Large intestine (tissue), 3 donors: ENCODE data around the gene ZMPSTE24. TPM values are rescaled to one million over a fixed set of nuclear protein-coding genes. Genes with fewer than 3 reads are reported as not detected.
A peak's percentile ranks its signal among the peaks of the same experiment; 100 is the strongest.
"Not testable (repeated sequence)": the region's sequence is repeated elsewhere in the genome, so short reads cannot be mapped to it uniquely, and the experiment has no call there.

Source experiments
- DNase-seq, 2 donors: peaks; one replicate each; pipeline versions ENCODE4 v3.0.0 to v3.0.0-alpha.2; 2013
- H3K27ac ChIP-seq: one replicate; pipeline ENCODE4 v1.5.1; 2013; ENCODE audit warnings: low read length
- H3K27me3 ChIP-seq: 2 replicates; pipeline ENCODE4 v1.6.1; 2013; ENCODE audit warnings: low read length; ENCODE audit not compliant: control insufficient read depth, insufficient read depth
- H3K36me3 ChIP-seq: 2 replicates; pipeline ENCODE4 v1.6.1; 2013; ENCODE audit warnings: low read length; ENCODE audit not compliant: control insufficient read depth, insufficient read depth
- H3K4me1 ChIP-seq: one replicate; pipeline ENCODE4 v1.6.1; 2013; ENCODE audit warnings: low read length; ENCODE audit not compliant: control insufficient read depth, insufficient read depth
- H3K4me3 ChIP-seq: one replicate; pipeline ENCODE4 v1.5.1; 2013; ENCODE audit warnings: low read length
- H3K9me3 ChIP-seq: one replicate; pipeline ENCODE4 v1.6.1; 2013; ENCODE audit warnings: mild to moderate bottlenecking, low read depth, low read length, moderate library complexity; ENCODE audit not compliant: control insufficient read depth
- WGBS: methylation state at CpG from one replicate; pipeline ENCODE4 v1.1.5; 2013; ENCODE audit warnings: low lambda C conversion rate; ENCODE audit not compliant: insufficient coverage; 5-methylcytosine and 5-hydroxymethylcytosine counted together
- polyA plus RNA-seq: library from polyadenylated mRNA; unstranded; fragments of 120-200 nt; gene quantifications from one replicate; pipeline ENCODE4 v1.2.1, GENCODE V29; 2013

ZMPSTE24 gene
- polyA plus RNA-seq, 1 donor = 45.9 TPM

DNA sequence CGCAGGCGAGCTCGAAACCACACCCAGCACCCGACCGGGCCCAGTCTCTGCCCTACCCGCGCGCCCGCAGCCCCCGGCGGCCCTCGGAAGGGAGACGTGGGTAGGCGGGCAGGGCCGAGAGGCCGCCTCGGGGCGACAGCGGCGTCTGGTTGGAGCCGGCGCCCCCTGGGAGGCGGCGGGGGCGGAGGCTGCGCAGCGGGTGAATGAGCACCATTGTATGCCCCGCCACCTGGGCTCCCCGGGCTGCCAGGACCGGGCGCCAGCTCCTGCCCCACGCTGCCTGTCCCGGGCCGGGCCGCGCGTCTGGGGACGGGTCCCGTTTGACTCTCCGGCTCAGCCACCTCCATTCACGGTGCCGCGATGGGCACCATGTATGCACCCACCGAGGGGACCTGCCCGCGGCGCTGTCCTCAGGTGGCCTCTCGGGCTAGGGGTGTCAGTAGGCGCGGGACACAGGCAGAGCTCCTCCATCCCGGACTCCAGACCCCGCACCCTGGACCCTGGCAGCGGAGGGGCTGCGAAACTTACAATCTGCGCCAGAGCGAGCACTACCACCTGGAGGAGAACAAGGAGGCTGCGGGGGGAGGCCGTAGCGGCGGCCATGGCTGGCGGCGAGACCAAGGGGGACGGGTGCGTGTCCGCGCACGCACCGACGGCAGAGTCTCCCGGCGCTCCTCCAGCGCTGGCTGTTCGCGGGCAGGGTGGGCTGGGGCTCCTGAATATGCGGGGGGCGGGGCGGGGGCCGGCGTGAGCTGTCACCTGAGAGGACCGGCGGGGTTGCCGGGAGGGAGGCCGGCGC, 58.8 kb downstream of the ZMPSTE24 start, which contains the start of gene COL9A2:
TSS of gene COL9A2 (minus strand) at position 692 of the 799 bp plus-strand sequence. CDS start at position 603, 89 bp downstream.
- no CpG with 5 or more reads among the region's 84 CpGs for WGBS
- Histone ChIP-seq H3K4me1 (peaks cover 43% of the 10 kb centered on the region), H3K27ac (no peak within 1 kb of the TSS), H3K9me3 (peaks cover 9% of the 10 kb centered on the region), H3K36me3 (no peaks in the 10 kb centered on the region), H3K27me3 (peaks cover 50% of the 10 kb centered on the region), H3K4me3 (peak within 1 kb of the TSS; percentile 31)
- DNase-seq = peak in 1 of 2 donors; percentile 66

DNA sequence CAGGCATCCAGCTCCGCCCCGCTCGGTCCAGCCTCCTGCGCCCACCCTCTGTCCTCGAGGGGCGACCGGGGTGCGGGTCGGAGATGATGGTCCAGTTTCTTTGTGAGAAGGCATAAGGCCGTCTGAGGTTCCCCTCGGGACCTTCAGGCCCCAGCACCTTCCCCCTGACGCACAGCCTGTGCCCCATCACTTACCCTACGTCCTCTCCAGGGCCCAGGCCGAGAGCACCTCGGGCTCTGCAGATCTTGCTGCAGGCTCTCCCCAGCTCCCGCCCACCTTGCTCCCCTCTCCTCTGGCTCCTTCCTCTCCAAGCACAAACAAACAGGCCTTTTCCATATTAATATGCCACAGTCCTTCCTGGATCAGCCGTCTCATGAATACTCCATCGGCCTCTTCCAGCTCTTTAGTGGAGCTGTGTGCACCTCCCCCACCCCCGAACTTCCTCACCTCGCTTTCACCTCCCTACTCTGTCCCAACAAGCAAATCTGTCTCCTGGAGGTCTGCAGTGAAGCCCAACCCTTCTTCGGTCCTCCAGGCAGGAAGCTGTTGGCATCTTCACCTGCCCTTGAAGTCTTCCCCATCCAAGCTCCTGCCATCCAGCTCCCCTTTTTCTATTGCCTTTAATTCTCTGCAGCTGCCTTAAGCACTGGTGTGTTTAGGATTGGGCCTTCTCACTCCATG, 59.5 kb downstream of the ZMPSTE24 start:
- H3K4me1 ChIP-seq = peaks cover 36% of the 10 kb centered on the region
- DNase-seq = no peak
- H3K9me3 ChIP-seq = peaks cover 9% of the 10 kb centered on the region
- no CpG with 5 or more reads among the region's 21 CpGs for WGBS
- no peak overlapping the region for H3K27ac ChIP-seq
- H3K27me3 ChIP-seq = peaks cover 50% of the 10 kb centered on the region
- H3K4me3 ChIP-seq = no peak overlapping the region
- H3K36me3 ChIP-seq = no peaks in the 10 kb centered on the region

GRCh38 chr1:40318476-40318875, 60.4 kb downstream of the ZMPSTE24 start:
- H3K27me3 ChIP-seq = peaks cover 50% of the 10 kb centered on the region
- H3K4me3 ChIP-seq = no peak overlapping the region
- H3K9me3 ChIP-seq = peaks cover 9% of the 10 kb centered on the region
- H3K4me1 ChIP-seq = peaks cover 28% of the 10 kb centered on the region
- DNase-seq = no peak
- no peaks in the 10 kb centered on the region for H3K36me3 ChIP-seq
- H3K27ac ChIP-seq = no peak overlapping the region
- WGBS = no CpG with 5 or more reads among the region's 4 CpGs

DNA sequence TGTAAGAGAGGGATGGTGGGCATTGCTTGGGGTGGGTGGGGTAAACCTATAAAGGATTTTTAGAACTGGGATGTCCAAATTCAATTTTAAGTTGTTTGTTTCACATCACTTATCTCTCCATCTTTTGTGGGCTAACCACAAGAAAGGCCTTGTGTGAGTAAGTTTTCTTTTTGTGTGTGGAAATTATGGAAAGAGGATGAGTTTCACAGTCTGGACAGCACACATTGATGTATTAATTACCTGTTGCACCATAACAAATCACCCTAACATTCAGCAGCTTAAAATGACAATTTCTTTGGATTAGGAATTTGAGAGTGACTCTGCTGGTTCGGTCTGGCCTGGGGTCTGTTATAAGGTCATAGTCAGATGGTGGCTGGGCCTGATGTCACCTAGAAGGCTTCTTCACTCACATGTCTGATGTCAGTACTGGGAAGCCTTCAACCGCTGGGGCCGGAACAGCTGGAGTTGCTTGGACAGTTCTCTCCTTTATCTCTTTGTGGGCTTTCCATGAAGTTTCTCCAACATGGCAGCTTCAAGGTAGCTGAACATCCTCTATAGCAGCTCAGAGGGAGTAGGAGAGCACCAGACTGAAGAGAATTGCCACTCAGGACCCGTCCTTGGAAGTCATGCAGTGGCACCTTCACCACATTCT, 61.1 kb downstream of the ZMPSTE24 start:
- WGBS = no CpG with 5 or more reads among the region's 4 CpGs
- no peak overlapping the region for H3K4me3 ChIP-seq
- H3K27ac ChIP-seq = no peak overlapping the region
- H3K27me3 ChIP-seq = peaks cover 53% of the 10 kb centered on the region
- DNase-seq = no peak
- peaks cover 22% of the 10 kb centered on the region for H3K4me1 ChIP-seq
- no peaks in the 10 kb centered on the region for H3K36me3 ChIP-seq
- H3K9me3 ChIP-seq = peaks cover 9% of the 10 kb centered on the region

GRCh38 chr1:40331403-40331802, 73.4 kb downstream of the ZMPSTE24 start:
- WGBS = no CpG with 5 or more reads among the region's 1 CpG
- not testable (repeated sequence) for H3K36me3 ChIP-seq, H3K4me3 ChIP-seq, H3K27ac ChIP-seq, DNase-seq, H3K9me3 ChIP-seq, H3K4me1 ChIP-seq, H3K27me3 ChIP-seq

DNA sequence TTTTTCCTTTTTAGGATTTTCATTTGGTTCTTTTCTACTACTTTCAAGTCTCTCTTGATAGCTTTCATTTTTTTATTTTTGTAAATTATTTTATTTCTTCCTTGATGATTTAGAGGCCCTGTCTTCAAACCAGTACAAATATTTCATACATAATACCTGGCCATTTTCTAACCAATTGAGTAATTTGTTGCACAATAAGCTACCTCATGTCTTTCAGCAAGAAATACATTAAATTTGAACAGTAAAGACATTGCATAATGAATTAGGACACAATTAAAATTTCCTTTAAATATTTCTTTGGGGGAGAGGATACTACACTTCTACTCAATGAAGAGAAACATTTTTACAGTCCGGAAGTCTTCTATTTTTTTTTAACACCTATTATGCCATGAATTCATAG, 74.7 kb downstream of the ZMPSTE24 start:
- H3K4me1 ChIP-seq = peaks cover 5% of the 10 kb centered on the region
- H3K9me3 ChIP-seq = peaks cover 7% of the 10 kb centered on the region
- H3K36me3 ChIP-seq = no peaks in the 10 kb centered on the region
- H3K27me3 ChIP-seq = no peaks in the 10 kb centered on the region
- H3K4me3 ChIP-seq = no peak overlapping the region
- no peak for DNase-seq
- WGBS = 100% methylated on average over 1 of the region's 1 CpG
- no peak overlapping the region for H3K27ac ChIP-seq

GRCh38 chr1:40337443-40337842, 79.4 kb downstream of the ZMPSTE24 start:
- Histone ChIP-seq H3K4me1 (peaks cover 5% of the 10 kb centered on the region), H3K36me3 (no peaks in the 10 kb centered on the region), H3K27ac (peak overlapping the region; percentile 20), H3K27me3 (no peaks in the 10 kb centered on the region), H3K9me3 (peaks cover 3% of the 10 kb centered on the region), H3K4me3 (no peak overlapping the region)
- 3% methylated on average over 4 of the region's 8 CpGs for WGBS
- peak; percentile 68 to 83 for DNase-seq

GRCh38 chr1:40338745-40339419, 80.8 kb downstream of the ZMPSTE24 start:
- Histone ChIP-seq H3K27ac (no peak overlapping the region), H3K27me3 (no peaks in the 10 kb centered on the region), H3K9me3 (no peaks in the 10 kb centered on the region), H3K4me3 (no peak overlapping the region), H3K4me1 (peaks cover 5% of the 10 kb centered on the region), H3K36me3 (no peaks in the 10 kb centered on the region)
- WGBS = no CpG with 5 or more reads among the region's 21 CpGs
- peak; percentile 74 to 76 for DNase-seq

- Histone ChIP-seq H3K27me3 (no peaks in the 10 kb centered on the region), H3K9me3 (no peaks in the 10 kb centered on the region), H3K36me3 (no peaks in the 10 kb centered on the region), H3K4me1 (peaks cover 5% of the 10 kb centered on the region), H3K27ac (no peak overlapping the region), H3K4me3 (no peak overlapping the region)
- WGBS = 80% methylated on average over 1 of the region's 6 CpGs
- no peak for DNase-seq
Observed at GRCh38 chr1:40339420-40340323, 81.6 kb downstream of the ZMPSTE24 start.
